Endothelial cell of umbilical vein (primary cell): ENCODE measurements around the gene ADGRB2.

Experiments used
- EZH2 ChIP-seq: IDR thresholded peaks from 2 replicates; pipeline ENCODE4 v1.6.1; 2012; ENCODE audit warnings: borderline replicate concordance, low read depth, mild to moderate bottlenecking, moderate library complexity, low read length, inconsistent platforms; ENCODE audit not compliant: severe bottlenecking
- GATA2 ChIP-seq: IDR thresholded peaks from 2 replicates; pipeline ENCODE4 v1.7.0; 2011; ENCODE audit warnings: low read depth, mild to moderate bottlenecking, moderate library complexity, mixed read lengths, low read length; ENCODE audit not compliant: insufficient read length, insufficient read depth
- POLR2A ChIP-seq: IDR thresholded peaks from 2 replicates; pipeline ENCODE4 v1.6.1; 2012; ENCODE audit warnings: low read depth, mild to moderate bottlenecking, control low read depth, low read length
- POLR2AphosphoS5 ChIP-seq: IDR thresholded peaks from 2 replicates; pipeline ENCODE4 v1.6.1; 2012; ENCODE audit warnings: low read depth, mild to moderate bottlenecking, control low read depth, low read length, moderate library complexity; ENCODE audit not compliant: insufficient read depth
- TF ChIP-seq, protein P1 (sequence below), 2 donors: IDR thresholded peaks; 1 replicate in 1 of 2; 2 replicates in 1 of 2; pipeline ENCODE4 v1.5.1; 2011; ENCODE audit warnings: low read length in 2 of 2, mild to moderate bottlenecking in 2 of 2, moderate library complexity in 2 of 2, control low read depth in 1 of 2, inconsistent platforms in 1 of 2, low read depth in 1 of 2; ENCODE audit not compliant: insufficient read depth in 1 of 2; ENCODE audit errors: extremely low read depth in 1 of 2
- TF ChIP-seq, protein P2 (sequence below): IDR thresholded peaks from 2 replicates; pipeline ENCODE4 v1.6.1; 2011; ENCODE audit not compliant: insufficient read depth, insufficient read length

DNA sequence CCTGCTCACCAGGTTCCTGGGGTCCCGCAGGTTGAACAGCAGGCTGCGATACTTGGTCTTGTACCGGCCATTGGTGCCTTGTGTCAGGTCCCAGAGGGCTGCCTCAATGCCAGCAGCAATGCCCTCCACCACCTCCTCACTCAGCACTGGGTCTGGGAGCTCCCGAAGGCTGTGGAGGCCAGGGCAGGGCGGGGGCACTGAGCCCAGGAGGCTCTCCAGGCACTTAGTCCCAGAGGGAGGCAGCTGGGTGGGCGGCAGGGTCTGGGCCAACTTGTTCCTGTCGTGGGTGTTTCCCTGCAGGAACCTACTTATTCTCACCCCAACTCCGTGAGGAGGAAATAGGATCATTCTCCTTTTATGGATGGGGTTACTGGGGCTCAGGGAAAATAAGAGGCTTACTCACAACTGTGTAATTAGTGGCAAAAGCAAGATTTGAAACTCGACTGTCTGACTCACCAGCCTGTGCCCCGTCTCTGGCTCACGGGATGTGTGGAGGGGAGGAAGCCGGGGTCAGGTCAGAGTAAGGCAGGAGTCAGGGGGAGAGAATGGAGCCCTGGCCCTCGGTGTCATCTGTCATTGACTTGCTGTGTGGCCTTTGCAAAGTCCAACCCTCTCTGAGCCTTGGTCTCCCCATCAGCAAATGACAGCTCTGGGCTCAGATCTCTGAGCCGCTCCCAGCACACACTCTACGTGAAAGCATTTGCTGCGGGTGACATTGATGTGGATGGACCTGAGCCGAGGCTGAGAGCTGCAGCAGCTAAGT, 34.5 kb upstream of the ADGRB2 start:
- peak; percentile 59 for TF ChIP-seq POLR2AphosphoS5
- TF ChIP-seq, protein P1, sequence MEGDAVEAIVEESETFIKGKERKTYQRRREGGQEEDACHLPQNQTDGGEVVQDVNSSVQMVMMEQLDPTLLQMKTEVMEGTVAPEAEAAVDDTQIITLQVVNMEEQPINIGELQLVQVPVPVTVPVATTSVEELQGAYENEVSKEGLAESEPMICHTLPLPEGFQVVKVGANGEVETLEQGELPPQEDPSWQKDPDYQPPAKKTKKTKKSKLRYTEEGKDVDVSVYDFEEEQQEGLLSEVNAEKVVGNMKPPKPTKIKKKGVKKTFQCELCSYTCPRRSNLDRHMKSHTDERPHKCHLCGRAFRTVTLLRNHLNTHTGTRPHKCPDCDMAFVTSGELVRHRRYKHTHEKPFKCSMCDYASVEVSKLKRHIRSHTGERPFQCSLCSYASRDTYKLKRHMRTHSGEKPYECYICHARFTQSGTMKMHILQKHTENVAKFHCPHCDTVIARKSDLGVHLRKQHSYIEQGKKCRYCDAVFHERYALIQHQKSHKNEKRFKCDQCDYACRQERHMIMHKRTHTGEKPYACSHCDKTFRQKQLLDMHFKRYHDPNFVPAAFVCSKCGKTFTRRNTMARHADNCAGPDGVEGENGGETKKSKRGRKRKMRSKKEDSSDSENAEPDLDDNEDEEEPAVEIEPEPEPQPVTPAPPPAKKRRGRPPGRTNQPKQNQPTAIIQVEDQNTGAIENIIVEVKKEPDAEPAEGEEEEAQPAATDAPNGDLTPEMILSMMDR (IDR thresholded peaks at IDR 0.05; ENCODE audit: extremely low read depth in 1 of 2, insufficient read depth in 1 of 2, low read depth in 1 of 2, low read length in 2 of 2), result no peak
- TF ChIP-seq EZH2, result no peak
- TF ChIP-seq POLR2A, result peak; percentile 40
- TF ChIP-seq, protein P2, sequence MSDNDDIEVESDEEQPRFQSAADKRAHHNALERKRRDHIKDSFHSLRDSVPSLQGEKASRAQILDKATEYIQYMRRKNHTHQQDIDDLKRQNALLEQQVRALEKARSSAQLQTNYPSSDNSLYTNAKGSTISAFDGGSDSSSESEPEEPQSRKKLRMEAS, result no peak
- no peak for TF ChIP-seq GATA2
